Lung (tissue), 12 donors: ENCODE measurements around the gene DAGLA. TPM values are rescaled to one million over a fixed set of nuclear protein-coding genes. Genes with fewer than 3 reads are reported as not detected.

ENCODE experiments used
- ATAC-seq: fragments of 200-7000 bp; cut with Tn5 transposase; one replicate; pipeline ENCODE4 v1.9.1; 2020; ENCODE audit warnings: moderate number of reproducible peaks; ENCODE audit not compliant: insufficient read depth, low FRiP score
- DNase-seq, 3 donors: peaks; one replicate each; pipeline ENCODE4 v3.0.0-alpha.2; 2013 to 2017
- H3K27ac ChIP-seq, 2 donors: one replicate each; pipeline ENCODE4 v1.5.1; 2013; ENCODE audit warnings: mild to moderate bottlenecking in 2 of 2, moderate library complexity in 2 of 2, control low read depth in 1 of 2, inconsistent platforms in 1 of 2, low read depth in 1 of 2, low read length in 1 of 2
- H3K27me3 ChIP-seq, 3 donors: one replicate each; pipeline ENCODE4 v1.5.1; 2013; ENCODE audit warnings: low read length in 2 of 3; ENCODE audit not compliant: control insufficient read depth in 3 of 3, insufficient read depth in 3 of 3
- H3K36me3 ChIP-seq, 4 donors: one replicate each; pipeline ENCODE4 v1.5.1; 2013; ENCODE audit warnings: low read length in 4 of 4, mild to moderate bottlenecking in 1 of 4, moderate library complexity in 1 of 4; ENCODE audit not compliant: control insufficient read depth in 4 of 4, insufficient read depth in 4 of 4
- H3K4me1 ChIP-seq, 5 donors: one replicate each; pipeline ENCODE4 v1.5.1; 2013; ENCODE audit warnings: low read length in 5 of 5, mild to moderate bottlenecking in 2 of 5, moderate library complexity in 1 of 5; ENCODE audit not compliant: control insufficient read depth in 5 of 5, insufficient read depth in 5 of 5
- H3K4me3 ChIP-seq: one replicate; pipeline ENCODE4 v1.5.1; 2013; ENCODE audit warnings: mild to moderate bottlenecking, control low read depth, moderate library complexity
- H3K9ac ChIP-seq, 2 donors: one replicate each; pipeline ENCODE4 v1.5.1; 2013; ENCODE audit warnings: low read length in 2 of 2, control low read depth in 1 of 2; ENCODE audit not compliant: insufficient read depth in 1 of 2
- H3K9me3 ChIP-seq, 4 donors: one replicate each; pipeline ENCODE4 v1.5.1; 2013; ENCODE audit warnings: low read length in 3 of 4, mild to moderate bottlenecking in 1 of 4, moderate library complexity in 1 of 4; ENCODE audit not compliant: control insufficient read depth in 4 of 4, insufficient read depth in 3 of 4
- WGBS, 2 donors: extraction: QIAGEN DNeasy Blood & Tissue Kit; methylation state at CpG; one replicate each; pipeline ENCODE4 v1.1.7; 2013; 5-methylcytosine and 5-hydroxymethylcytosine counted together
- polyA plus RNA-seq, 2 donors: library from polyadenylated mRNA; stranded (reverse); fragments of 200-250 nt; gene quantifications; one replicate each; pipeline ENCODE4 v1.2.1, GENCODE V29; 2013
- total RNA-seq, 2 donors: library from RNA; depleted of rRNA in 1 of 2; stranded (reverse); fragments of >200 nt in 1 of 2; gene quantifications; one replicate each; pipeline ENCODE4 v1.2.1, GENCODE V29; 2014 to 2021
- TF ChIP-seq, protein P1 (sequence below): IDR thresholded peaks from 2 replicates; pipeline ENCODE4 v1.5.1; 2012; ENCODE audit warnings: mild to moderate bottlenecking; ENCODE audit errors: control extremely low read depth, extremely low read depth
- donor health status: control.
- donor health status: control.
- donor health status: Bipolar disorder and iron deficiency.
- donor health status: healthy.
- donor health status: DM: yes; HTN: yes; CAD: no.

The DAGLA gene
- total and polyA plus RNA-seq, 4 donors: 1.5 to 7.5 (median 2.9) TPM

DNA sequence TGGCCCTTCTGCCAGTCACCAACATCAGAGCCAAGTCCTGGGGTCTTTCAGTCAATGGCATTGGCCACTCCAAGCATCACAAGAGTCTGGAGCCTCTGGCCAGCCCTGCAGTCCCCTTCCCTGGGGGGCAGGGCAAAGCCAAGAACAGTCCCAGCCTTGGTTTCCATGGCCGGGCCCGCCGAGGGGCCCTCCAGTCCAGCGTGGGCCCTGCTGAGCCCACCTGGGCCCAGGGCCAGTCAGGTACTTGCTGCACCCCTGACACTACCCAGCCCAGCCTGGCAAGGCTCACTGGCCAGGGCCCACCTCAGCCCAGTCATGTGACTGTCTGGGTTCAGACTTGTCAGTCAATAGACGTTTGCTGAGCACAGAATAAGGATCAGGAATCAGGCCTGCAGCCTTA, 101.4 kb downstream of the DAGLA start:
- TF ChIP-seq, protein P1, sequence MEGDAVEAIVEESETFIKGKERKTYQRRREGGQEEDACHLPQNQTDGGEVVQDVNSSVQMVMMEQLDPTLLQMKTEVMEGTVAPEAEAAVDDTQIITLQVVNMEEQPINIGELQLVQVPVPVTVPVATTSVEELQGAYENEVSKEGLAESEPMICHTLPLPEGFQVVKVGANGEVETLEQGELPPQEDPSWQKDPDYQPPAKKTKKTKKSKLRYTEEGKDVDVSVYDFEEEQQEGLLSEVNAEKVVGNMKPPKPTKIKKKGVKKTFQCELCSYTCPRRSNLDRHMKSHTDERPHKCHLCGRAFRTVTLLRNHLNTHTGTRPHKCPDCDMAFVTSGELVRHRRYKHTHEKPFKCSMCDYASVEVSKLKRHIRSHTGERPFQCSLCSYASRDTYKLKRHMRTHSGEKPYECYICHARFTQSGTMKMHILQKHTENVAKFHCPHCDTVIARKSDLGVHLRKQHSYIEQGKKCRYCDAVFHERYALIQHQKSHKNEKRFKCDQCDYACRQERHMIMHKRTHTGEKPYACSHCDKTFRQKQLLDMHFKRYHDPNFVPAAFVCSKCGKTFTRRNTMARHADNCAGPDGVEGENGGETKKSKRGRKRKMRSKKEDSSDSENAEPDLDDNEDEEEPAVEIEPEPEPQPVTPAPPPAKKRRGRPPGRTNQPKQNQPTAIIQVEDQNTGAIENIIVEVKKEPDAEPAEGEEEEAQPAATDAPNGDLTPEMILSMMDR: no peak
- ATAC-seq: no peak
- Histone ChIP-seq H3K36me3 (peaks cover 0 to 28% (median 17%) of the 10 kb centered on the region in 4 donors), H3K9me3 (no peaks in the 10 kb centered on the region), H3K27ac (no peak overlapping the region), H3K4me3 (no peak overlapping the region), H3K4me1 (peaks cover 0 to 2% (median 0%) of the 10 kb centered on the region in 5 donors), H3K27me3 (no peaks in the 10 kb centered on the region), H3K9ac (no peak overlapping the region)
- WGBS, 2 donors: 85 to 88% methylated on average over 5 of the region's 5 CpGs
- DNase-seq: no peak

DNA sequence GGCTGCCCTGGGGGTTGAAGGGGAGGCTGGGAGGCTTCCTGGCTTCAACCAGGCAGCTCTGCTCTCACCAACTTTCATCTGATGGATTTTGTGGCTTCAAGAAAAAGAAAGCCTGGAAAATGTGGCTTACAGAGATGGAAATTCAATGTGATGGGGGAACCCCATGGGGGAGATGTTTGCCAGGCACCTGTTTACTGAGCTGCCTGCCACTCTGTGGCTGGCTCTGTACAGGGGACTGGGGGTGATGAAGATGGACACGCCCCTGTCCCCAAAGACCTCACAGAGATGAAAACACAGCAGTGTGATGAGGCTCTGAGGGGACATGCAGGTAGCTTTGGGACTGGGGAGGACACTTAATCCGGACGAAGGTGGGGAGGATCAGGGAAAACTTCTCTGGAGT, 102.1 kb downstream of the DAGLA start:
- Histone ChIP-seq H3K9ac (no peak overlapping the region), H3K27me3 (no peaks in the 10 kb centered on the region), H3K27ac (no peak overlapping the region), H3K4me3 (no peak overlapping the region), H3K36me3 (peaks cover 0 to 34% (median 20%) of the 10 kb centered on the region in 4 donors), H3K9me3 (no peaks in the 10 kb centered on the region), H3K4me1 (peaks cover 0 to under 1% (median 0%) of the 10 kb centered on the region in 5 donors)
- DNase-seq (no peak), ATAC-seq (no peak)
- TF ChIP-seq, protein P1: no peak
- WGBS, 2 donors: 93 to 98% methylated on average over 3 of the region's 3 CpGs

DNA sequence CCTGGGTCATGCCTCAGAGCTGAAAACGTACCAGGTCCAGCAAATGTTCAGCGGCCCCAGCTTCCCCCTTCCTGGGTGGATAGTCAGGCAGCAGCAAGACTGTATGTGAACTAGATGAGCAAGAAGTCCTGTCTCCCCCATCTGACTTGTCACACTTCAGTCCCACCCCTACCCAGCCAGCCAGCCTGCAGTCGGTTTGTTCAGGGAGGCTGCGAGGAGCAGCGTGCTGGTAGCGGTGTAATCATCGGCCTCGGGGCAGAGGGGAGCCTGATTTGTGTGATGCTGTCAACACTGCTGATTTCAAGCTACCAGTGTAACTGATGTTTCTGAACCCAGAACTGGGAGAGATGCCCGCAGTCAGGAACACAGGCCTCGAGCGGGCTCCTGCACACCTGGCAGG, 102.7 kb downstream of the DAGLA start:
- no peak overlapping the region for H3K9ac ChIP-seq
- TF ChIP-seq, protein P1: no peak
- H3K36me3 ChIP-seq: peaks cover 0 to 40% (median 22%) of the 10 kb centered on the region in 4 donors
- H3K9me3 ChIP-seq: no peaks in the 10 kb centered on the region
- no peaks in the 10 kb centered on the region for H3K4me1 ChIP-seq
- no peak for DNase-seq
- no peaks in the 10 kb centered on the region for H3K27me3 ChIP-seq
- no peak overlapping the region for H3K4me3 ChIP-seq
- WGBS, 2 donors: 90 to 92% methylated on average over 11 of the region's 11 CpGs
- ATAC-seq: no peak
- H3K27ac ChIP-seq: no peak overlapping the region

DNA sequence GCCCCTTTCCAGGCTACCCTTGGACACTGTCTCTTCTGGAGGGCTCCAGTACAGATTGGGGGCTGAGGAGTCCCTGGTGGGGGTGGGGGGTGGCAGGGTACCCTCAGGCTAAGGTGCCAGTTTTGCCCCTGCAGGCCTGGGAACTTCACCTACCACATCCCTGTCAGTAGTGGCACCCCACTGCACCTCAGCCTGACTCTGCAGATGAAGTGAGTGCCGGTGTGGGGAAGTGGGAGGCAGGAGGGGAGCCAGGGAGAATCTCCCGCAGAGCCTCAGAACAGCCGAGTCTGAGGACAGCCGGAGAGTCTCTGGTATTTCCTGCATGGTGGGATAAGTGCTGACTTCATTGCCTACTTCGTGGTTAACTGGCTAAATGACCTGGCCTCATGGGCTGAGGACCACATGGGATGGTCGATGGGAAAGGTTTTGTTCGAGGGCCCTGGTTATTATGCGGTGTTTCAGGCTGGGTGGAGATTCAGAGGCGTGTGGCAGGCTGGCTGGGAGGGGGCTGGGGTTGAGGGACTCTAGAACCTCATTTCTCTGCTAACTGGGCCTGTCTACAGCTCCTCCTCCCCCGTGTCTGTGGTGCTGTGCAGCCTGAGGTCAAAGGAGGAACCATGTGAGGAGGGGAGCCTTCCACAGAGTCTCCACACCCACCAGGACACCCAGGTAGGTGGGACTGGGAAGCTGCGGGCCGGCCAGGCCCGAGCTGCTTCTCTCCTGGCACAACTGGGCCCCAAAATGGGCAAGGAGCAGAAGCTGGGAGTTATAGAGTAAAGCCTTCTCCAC, 103.7 kb downstream of the DAGLA start:
- DNase-seq (no peak), ATAC-seq (no peak)
- H3K4me1 ChIP-seq: no peaks in the 10 kb centered on the region
- H3K27me3 ChIP-seq: no peaks in the 10 kb centered on the region
- no peak overlapping the region for H3K4me3 ChIP-seq
- peaks cover 2 to 49% (median 20%) of the 10 kb centered on the region in 4 donors for H3K36me3 ChIP-seq
- 70 to 72% methylated on average over 13 of the region's 13 CpGs for WGBS, 2 donors
- no peak overlapping the region for H3K27ac ChIP-seq
- no peak overlapping the region for H3K9ac ChIP-seq
- H3K9me3 ChIP-seq: no peaks in the 10 kb centered on the region
- TF ChIP-seq, protein P1: no peak
